GDM1 (cell line): ENCODE data around the gene FRAS1.
"Not testable (repeated sequence)": the region's sequence is repeated elsewhere in the genome, so short reads cannot be mapped to it uniquely, and the experiment has no call there.

Experiments used
- DNase-seq: peaks from one replicate; lab custom pipeline; 2025; lab: John Stamatoyannopoulos, UW

Gene FRAS1

DNA sequence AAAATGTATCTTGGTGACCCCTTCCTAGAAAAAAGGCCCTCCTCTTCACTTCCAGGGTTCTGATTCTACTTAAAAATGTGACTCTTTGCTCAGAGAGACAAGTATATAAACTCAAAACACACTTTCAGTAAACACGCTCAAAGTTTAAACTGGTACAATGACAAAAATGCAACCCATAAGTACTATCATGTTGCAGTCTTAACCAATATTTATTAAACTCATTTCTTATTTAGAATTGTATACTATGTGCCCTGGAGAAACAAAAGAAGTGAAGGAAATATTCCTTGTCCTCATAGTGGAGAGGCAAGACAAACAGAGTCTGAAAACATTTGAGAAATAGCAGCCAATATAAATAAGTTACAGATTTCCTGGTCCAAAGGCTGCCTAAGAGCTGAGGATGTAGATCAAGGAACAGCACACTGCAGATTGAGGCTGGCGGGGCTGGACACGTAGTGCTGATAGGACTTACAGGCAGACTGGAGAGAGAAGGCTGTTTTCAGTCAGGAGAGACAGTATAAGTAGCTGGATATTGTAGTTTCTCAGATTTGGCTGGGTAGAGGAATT, 455.3 kb downstream of the FRAS1 start:
- DNase-seq: no peak

DNA sequence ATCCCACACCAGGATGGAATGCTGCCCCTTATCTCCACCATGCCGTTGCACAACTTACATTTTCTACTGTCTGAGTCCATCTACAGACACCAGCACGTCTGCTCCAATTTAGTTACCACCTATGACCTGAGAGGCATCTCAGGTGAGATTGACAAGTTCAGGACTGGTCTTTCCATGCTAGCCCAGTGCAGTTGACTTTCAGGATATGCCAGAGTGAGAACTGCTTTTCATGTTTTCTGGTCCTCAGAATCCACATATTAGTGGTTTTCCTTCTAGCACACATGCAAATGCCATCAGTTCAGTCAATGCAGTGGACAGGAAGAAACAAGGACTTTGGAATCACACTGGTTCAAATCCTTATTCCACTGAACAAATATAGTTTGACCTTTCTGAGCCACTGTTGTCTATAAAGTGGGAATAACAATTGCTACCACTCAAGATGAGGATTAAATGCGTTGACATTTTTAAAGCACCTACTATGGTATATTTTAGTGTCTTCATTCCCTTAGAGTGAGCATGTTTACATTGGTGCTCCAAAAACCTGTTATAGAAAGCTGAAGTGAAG, 456.4 kb downstream of the FRAS1 start:
- no peak for DNase-seq

DNA sequence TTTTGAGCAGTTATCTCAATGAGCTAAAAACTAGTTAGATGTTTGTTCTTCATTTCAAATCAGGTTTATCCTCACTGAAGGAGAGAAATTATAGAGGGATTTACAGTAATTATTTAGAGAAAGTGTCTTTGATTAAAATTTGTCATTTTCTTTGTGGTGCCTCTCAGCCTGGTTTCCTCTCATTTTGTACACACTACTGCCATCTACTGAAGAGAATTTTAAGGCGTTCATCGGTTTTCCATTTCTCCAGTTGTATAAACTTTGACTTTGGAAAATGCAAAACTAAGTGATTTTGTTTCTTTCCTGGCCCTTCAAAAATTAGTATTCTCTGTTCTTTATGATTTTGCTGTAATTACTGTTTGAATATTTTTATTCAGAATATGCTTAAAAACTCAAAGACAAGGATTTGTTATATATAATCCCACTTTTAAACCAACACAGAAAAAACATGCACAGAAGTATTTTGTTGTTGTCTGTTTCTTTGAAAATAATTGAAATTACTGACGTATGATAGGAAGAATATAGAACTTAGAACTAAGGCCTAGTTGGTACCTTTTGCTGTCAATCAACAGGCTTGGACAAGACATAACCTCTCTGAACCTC, 460.0 kb downstream of the FRAS1 start:
- no peak for DNase-seq

DNA sequence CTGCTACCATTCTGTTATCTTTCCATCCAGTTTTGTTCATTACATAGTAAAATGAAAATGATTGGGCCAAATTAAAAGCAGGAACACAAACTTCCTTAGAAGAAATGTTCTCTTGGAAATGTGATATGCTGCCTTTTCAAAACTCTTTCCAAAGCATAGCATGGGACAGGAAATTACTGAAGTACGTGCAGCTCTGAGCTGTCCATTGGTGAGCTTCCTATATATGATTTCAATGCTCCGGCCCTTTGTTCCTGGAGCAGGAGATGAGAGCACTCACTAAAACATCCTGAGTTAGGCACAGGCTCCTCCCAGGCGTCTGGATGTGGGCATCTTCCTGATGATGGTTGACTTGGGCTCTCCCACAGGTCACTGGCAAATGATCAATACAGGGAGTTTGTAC, 461.4 kb downstream of the FRAS1 start:
- DNase-seq: no peak

DNA sequence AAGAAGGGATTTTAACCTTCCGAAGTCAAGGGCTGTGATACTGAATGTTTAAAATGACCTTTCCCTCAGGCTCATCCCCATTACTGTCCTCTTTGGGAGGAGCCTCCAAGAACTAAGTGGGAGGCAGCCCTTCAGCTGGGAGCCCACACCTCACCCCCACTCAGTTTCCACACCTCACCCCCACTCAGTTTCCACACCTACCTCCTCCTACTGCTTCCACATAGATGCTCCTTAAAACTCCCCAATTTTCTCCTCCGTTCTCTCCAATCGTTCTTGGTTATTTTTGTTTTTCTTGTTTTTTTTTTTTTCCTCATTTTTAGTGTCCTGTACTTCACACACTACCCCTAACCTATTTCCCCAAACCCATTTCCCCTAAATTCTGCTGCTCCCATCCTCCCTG, 462.8 kb downstream of the FRAS1 start:
- DNase-seq: no peak

DNA sequence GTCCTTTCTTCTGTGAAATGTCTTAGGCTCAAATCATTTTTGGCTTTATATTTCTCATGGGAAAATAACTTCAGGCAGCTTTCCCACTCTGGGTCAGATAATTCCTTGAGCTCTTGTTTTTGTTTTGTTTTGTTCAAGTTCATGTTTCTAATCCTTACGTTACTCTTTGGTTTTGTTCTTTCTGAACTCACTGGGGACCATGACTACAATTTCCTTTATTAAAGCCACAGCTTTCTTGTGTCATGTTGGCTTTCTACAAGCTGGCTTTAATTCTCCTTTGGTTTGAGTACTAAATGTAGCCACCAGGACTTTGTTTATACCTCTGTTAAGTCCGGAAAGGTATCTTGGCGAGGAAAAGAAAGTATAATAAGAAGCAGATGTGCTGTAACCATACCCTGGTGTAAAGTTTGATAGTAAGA, 463.7 kb downstream of the FRAS1 start:
- no peak for DNase-seq

DNA sequence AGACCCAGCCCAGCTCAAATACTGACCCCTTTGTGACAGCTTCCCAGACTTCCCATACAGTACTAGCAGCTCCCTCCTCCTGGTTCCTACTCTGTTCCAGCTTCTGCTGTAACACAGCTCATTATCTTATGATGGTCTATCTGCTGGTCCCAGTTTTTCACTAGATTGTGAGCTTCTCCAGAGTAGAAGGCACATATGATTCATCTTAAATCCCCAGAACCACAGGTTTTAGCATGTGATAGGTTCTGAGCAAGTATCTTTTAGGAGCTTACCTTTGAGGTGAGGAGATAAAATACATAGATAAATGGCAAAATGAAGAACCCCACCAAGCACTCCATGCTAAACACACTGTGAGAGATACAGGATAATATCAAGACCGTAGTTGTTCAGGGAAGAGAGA, 466.9 kb downstream of the FRAS1 start:
- DNase-seq: no peak

DNA sequence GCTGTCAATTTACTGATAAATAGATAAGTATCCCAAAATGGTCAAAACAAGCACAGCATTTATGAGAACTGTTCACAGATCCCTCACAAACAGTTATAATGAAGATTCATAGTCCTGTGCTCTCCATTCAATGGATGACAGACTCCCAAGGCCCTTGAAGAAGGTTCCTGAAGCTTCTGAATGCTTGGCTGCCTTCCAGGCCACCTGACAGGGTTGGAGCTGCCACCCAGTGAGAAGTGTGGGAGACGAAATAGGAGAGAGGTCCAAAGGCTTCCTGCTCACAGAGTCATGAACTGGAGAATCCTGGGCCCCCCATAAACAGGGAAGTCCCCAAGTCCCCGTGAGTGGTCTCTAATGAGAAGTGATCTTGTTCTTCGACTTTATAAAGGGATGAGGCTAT, 468.4 kb downstream of the FRAS1 start:
- DNase-seq: no peak

DNA sequence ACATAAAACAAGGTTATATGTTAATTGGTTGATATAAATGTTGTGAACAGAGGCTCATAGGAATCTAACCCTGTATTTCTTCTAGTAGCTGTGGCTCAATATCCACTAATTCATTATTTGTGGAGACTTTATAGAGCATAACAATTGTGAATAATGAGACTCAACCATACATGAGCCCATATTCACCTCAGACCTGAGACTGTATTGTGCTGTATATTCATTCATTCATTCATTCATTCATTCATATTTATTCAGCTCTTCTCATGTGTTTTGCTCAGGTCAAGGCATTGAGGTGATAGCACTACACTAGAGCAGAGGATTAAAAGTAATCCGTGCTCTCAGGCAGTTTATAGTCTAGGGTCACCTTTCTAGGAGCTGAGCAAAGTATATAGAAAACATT, 470.0 kb downstream of the FRAS1 start:
- DNase-seq: no peak

DNA sequence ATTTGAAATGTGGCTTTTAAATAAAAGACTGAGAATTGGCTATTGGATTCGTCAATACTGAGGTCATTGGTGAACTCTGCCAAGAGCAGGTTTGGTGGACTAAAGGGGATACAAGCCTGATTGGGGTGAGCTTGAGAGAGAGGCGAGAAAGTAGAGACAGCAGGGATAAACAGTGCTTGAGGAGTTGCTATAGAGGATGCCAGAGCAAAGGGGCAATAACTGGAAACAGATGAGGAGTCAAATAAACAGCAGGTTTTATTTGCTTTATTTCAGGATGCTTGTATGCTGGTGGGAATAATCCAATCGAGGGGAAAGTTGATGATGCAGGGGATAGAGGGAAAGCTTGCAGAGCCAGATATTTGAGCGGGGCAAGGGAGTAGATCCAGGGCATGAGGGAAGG, 470.4 kb downstream of the FRAS1 start:
- DNase-seq: no peak

DNA sequence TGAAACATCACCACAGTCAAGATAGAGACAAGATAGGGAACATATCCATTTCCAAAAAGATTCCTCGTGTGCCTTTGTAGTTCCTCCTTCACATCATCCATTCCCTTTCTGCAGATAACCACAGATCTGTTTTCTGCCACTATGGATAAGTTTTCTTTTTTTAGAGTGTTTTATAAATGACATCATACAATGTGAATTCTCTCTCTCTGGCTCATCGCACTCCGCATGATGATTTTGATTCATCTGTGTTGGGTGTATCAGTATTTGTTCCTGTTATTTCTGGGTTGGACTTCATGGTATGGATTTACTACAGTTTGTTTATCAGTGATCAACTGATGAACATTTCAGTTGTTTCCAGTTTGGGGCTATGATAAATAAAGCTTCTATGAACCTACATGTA, 471.2 kb downstream of the FRAS1 start:
- no peak for DNase-seq

DNA sequence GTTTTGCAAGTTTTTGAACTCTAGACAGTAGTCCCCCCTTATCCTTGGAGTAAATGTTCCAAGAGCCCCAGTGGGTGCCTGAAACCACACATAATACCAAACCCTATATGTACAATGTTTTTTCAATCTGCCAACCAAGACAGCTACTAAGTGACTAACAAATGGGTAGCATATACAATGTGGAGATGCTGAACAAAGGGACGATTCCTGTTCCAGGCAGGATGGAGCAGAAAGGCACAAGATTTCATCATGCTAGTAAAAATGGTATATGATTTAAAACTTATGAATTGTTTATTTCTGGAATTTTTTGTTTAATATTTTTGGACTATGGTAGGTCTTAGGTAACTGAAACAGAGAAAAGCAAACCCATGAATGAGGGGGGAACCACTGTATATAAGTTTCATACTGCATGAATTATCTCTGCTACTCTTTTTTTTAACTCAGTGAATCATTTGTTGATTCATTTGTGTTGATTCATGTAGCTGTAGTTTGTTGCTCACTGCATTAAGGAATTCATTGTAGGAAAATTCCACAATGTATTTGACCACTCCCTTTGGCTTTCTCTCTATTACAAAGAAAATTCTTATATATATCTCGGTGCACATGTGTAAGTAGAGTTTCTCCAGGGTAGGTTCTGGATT, 472.6 kb downstream of the FRAS1 start:
- no peak for DNase-seq

DNA sequence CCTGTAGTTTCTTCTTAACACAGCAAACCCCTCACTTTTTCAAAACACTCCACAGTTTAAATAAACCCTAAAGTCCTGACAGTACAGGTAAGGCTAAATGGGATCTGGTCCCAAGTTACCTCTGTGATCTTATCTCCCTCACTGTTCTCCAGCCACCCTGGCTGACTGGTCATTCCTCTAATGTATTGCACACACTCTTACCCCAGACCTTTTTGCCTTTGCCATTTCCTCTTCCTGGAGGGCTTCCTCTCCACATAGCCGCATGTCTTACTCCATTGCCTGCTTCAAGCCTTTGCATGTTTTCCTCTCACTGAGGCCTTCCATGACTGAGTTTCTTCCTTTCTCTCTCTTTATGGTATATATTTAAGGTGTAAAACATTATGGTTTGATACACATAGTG, 474.9 kb downstream of the FRAS1 start:
- DNase-seq: no peak

DNA sequence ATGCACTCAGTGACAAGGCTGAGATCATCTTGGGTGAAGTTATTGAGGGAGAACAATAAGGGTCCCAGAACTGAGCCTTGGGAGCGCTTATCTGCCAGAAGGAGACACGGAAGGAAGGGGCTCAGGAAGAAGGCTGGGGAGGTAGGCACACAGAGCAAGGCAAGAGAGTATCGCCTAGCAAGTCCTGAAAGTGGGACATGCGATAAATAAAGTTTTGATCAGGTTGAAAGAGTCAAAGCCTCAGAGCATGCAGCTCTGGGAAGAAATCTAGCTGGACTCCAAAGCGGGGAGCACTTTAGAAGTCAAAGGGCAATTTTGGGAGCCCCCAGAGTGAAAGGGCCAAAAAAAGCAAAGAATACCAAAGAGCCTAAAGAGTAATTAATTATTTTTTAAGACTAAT, 476.7 kb downstream of the FRAS1 start:
- DNase-seq: no peak

DNA sequence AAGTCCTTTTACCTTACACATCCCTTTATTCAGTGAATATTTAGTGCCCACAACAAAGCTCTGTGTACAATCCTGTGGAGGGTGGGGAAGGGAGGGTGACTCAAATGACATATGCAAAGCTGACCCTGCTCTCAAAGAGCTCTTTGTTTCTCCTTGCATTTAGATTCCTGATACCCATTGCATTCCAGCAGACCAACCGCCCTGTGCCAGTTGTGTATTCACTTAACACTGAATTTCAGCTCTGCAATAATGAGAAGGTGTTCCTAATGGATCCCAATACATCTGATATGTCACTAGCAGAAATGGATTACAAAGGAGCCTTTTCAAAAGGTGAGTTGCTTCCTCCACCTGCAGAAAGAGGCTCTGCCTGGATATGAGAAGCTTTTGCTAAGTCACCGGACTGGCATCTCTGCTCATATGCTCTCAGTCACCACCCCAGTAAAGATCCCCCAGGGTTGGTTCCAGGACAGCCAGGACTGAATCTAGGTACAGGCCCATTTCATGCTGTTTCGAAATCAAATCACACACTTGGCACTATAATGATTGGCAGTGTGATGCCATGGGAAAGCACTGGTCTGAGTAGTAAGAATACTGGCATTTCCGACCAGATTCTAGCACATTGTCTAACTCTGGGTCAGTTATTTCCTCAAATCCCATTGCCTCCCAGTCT, 477.3 kb downstream of the FRAS1 start:
- DNase-seq: no peak

DNA sequence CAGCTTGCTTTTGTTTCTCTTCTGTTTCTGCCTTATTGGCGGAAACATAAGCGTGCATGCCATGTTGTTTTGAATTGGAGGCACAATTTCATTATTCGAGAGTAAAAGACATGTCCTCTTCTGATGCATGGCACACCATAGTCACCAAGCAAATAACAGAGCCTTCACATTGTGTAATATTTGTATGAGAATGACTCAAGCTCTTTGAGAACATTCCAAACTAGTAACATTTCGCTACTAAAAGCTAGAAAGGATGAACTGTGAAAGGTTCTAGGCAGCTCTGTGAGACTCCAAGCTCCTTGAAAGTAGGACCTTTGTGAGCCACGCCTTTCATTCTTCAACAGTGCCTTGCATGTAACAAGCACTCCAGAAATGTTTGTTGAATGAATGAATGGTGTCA, 485.2 kb downstream of the FRAS1 start:
- DNase-seq: no peak

DNA sequence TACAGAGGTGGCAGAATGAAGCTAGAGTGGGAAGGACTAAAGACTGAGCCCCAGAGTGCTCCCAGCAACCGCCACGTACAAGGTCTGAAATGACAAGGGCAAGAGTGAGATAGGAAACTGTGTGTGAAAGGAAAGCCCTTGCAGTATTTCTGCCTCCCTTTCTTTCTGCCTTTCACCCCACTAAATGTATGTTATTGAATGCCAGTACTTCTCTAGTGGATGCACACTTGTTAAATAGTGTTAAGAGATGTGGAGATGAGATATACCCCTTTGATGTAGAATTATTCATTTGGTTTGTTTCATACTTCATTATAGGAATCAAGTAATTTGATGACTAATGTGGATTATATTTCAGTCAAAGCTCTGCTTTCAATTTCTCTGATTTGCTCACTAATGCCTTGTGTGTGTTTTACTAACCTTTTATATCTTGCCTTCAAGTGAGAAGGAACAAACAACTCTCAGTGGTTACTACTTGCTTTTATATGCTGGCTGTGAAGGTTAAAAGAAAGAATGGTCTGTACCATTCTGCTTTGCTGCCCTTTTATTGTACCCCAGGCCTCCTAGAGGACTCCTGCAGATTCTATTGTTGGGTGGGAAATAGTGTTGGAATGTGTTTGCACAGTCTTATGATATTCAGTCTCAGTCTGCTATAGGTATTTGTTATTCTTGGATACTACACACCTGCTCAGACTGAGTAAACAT, 486.5 kb downstream of the FRAS1 start:
- no peak for DNase-seq

DNA sequence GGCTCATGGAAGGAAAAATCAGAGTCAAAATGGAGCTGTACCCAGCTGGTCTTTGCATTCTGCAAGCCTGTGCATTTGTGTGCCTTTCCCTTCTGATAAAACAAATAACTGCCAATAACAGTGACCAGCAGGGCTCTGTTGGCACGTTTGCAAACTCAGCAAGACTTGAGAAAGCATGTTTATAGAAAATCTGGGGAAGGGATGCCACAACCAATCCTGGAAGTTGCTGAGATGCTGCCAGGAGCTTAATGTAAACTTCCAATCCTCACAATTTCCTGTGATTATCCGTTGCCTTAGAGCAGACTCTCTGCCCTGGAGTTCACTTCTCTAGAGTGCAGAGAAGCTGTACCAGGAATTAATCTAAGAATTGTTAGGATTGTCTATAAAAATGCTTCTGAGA, 487.6 kb downstream of the FRAS1 start:
- DNase-seq: no peak

DNA sequence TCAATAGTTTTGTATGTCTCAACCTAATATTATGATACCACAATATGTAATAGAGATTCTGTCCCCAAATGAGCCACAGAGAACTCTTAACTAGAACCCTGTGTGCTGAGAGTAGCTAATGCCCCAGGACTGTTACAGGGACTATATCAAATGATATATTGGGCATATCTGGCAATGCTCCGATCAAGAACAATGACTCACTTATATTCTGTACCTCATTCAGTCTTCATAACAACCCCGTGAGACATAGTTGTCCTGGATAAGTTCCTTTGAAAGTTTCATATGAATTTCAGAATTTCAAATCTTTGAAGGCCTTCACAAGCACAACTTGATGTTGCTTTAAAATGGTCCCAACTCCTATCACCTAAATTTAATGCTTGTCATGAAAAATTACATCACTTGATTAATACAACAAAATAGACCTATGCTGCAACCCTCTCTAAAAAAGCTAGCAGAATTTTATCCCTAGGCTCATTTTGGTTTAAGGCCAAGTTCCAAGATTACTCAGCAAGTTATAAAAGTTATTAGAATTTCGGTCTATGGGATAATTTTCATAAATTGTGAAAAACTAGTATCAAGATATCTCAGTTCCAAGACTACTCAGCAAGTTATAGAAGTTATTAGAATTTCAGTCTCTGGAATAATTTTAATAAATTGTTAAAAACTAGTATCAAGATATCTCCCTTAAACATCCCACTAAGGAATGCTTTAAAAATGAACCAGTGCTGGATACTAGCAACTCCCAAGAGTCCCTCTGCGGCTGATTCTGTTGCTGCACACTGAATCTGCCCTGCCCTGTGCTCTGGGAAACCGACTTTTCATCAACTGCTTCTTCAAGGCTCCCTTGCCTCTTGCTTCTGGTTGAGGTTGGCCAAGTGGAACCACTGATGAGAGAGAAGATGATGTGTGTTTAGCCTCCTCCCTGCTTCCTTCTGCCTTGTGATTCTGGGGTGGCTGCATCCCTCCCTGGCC, 488.4 kb downstream of the FRAS1 start:
- DNase-seq: no peak

DNA sequence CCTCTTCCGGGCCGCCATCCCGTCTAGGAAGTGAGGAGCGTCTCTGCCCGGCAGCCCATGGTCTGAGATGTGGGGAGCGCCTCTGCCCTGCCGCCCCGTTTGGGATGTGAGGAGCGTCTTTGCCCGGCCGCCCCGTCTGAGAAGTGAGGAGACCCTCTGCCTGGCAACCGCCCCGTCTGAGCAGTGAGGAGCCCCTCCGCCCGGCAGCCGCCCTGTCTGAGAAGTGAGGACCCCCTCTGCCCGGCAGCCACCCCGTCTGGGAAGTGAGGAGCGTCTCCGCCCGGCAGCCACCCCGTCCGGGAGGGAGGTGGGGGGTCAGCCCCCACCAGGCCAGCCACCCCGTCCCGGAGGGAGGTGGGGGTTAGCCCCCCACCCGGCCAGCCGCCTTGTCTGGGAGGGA, 490.8 kb downstream of the FRAS1 start:
- DNase-seq: not testable (repeated sequence)

DNA sequence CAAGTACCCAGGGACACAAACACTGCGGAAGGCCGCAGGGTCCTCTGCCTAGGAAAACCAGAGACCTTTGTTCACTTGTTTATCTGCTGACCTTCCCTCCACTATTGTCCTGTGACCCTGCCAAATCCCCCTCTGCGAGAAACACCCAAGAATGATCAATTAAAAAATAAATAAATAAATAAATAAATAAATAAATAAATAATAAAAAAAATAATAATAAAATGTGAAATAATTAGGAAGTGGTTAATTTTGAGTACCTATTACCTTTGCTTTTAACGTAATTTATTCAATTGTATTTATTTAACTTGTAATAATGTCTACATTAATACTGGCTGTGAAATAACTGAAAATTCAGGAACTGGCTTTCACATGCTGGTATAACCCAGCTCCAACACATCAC, 491.8 kb downstream of the FRAS1 start:
- DNase-seq: not testable (repeated sequence)
